G401.6 (cell line): ENCODE results near the gene TMEM169.
"Not testable (repeated sequence)": the region's sequence is repeated elsewhere in the genome, so short reads cannot be mapped to it uniquely, and the experiment has no call there.

Experiments
- FAIRE-seq: peaks from 2 replicates; lab custom pipeline; 2012; peaks lifted over from hg19 to GRCh38; lab: Jason Lieb, UNC

TMEM169 gene

GRCh38 chr2:216133397-216133796 is 51.7 kb downstream of the TMEM169 start:
- FAIRE-seq = no peak

GRCh38 chr2:216134958-216135541 is 53.3 kb downstream of the TMEM169 start:
- FAIRE-seq = no peak

- no peak for FAIRE-seq
These were observed 58.2 kb downstream of the TMEM169 start for GRCh38 chr2:216139884-216140283.

- not testable (repeated sequence) for FAIRE-seq
These were observed 59.8 kb downstream of the TMEM169 start for GRCh38 chr2:216141516-216141915.

- no peak for FAIRE-seq
These were observed 60.8 kb downstream of the TMEM169 start for GRCh38 chr2:216142540-216142939.

GRCh38 chr2:216144372-216144771 is 62.7 kb downstream of the TMEM169 start:
- FAIRE-seq = no peak

- no peak for FAIRE-seq
These were observed 63.1 kb downstream of the TMEM169 start for GRCh38 chr2:216144857-216145256.

GRCh38 chr2:216146573-216146972 is 64.9 kb downstream of the TMEM169 start:
- FAIRE-seq = no peak

GRCh38 chr2:216147172-216148131 is 65.7 kb downstream of the TMEM169 start:
- FAIRE-seq = no peak

GRCh38 chr2:216148983-216149382 is 67.3 kb downstream of the TMEM169 start:
- no peak for FAIRE-seq

- FAIRE-seq = no peak
These were observed 68.0 kb downstream of the TMEM169 start for GRCh38 chr2:216149741-216150140.

- FAIRE-seq = no peak
These were observed 69.8 kb downstream of the TMEM169 start for GRCh38 chr2:216151313-216152025.
